Endothelial cell of umbilical vein (primary cell): ENCODE results near the gene PHF1. TPM values are rescaled to one million over a fixed set of nuclear protein-coding genes. Genes with fewer than 3 reads are reported as not detected.

Source experiments
- BruUV-seq: library from RNA; stranded (reverse); fragments of 400-500 nt; replicated peaks from 2 replicates; lab custom pipeline; 2021; lab: Mats Ljungman, UMichigan
- CTCF ChIA-PET: fragments of 300-600, 350-600 bp; sonication (Branson Sonifier 250); formaldehyde crosslinking; loops from one replicate; lab custom pipeline; 2021; ENCODE audit warnings: antibody characterized with exemption, inconsistent platforms; lab: Charles Lee
- POLR2A ChIA-PET: fragments of 300-600, 350-600 bp; sonication (Branson Sonifier 250); formaldehyde crosslinking; loops from one replicate; lab custom pipeline; 2021; ENCODE audit warnings: antibody characterized with exemption, inconsistent platforms; lab: Charles Lee
- DNase-seq: peaks from one replicate; pipeline ENCODE4 v3.0.0-alpha.2; 2011; ENCODE audit warnings: low read depth, low spot score
- FAIRE-seq: peaks from 2 replicates; lab custom pipeline; 2011; peaks lifted over from hg19 to GRCh38; lab: Jason Lieb, UNC
- H2AFZ ChIP-seq: 2 replicates; pipeline ENCODE4 v1.6.0; 2012; ENCODE audit warnings: low read depth, low read length, control low read depth, inconsistent platforms
- H3K27ac ChIP-seq: 2 replicates; pipeline ENCODE4 v1.5.1; 2011; ENCODE audit warnings: low read depth, mild to moderate bottlenecking, control low read depth, low read length, moderate library complexity; ENCODE audit not compliant: insufficient read depth
- H3K27me3 ChIP-seq, 2 experiments: 2 replicates each; pipeline versions ENCODE4 v1.6.0 to v1.6.1; 2011; ENCODE audit warnings: low read length in 2 of 2, mixed read lengths in 1 of 2; ENCODE audit not compliant: control insufficient read depth in 2 of 2, insufficient read depth in 2 of 2
- H3K36me3 ChIP-seq, 2 experiments: 2 replicates in 1 of 2; 3 replicates in 1 of 2; pipeline ENCODE4 v1.5.1; 2011; ENCODE audit warnings: low read length in 2 of 2, mild to moderate bottlenecking in 1 of 2, moderate library complexity in 1 of 2; ENCODE audit not compliant: control insufficient read depth in 2 of 2, insufficient read depth in 2 of 2; ENCODE audit errors: extremely low read depth in 1 of 2
- H3K4me1 ChIP-seq: 3 replicates; pipeline ENCODE4 v1.5.1; 2011; ENCODE audit warnings: mild to moderate bottlenecking, low read length; ENCODE audit not compliant: control insufficient read depth, insufficient read depth; ENCODE audit errors: extremely low read depth
- H3K4me2 ChIP-seq: 2 replicates; pipeline ENCODE4 v1.6.1; 2011; ENCODE audit warnings: low read length, control low read depth, mixed read lengths; ENCODE audit not compliant: insufficient read depth
- H3K4me3 ChIP-seq, 3 experiments: fragments of 200-600 bp in 1 of 3; sonication (generic), shearing (Covaris generic) in 1 of 3; replicated peaks in 1 of 3; 2 replicates each; pipeline ENCODE4 v1.5.1; 2011 to 2016; ENCODE audit warnings: control low read depth in 3 of 3, low read length in 3 of 3, mild to moderate bottlenecking in 2 of 3, inconsistent platforms in 1 of 3, low read depth in 1 of 3, moderate library complexity in 1 of 3; ENCODE audit not compliant: insufficient read depth in 1 of 3
- H3K79me2 ChIP-seq: 2 replicates; pipeline ENCODE4 v1.6.0; 2012; ENCODE audit warnings: low read length, inconsistent platforms; ENCODE audit not compliant: control insufficient read depth, insufficient read depth
- H3K9ac ChIP-seq: replicated peaks from 2 replicates; pipeline ENCODE3; 2011; ENCODE audit warnings: low read length, control low read depth; ENCODE audit not compliant: insufficient read depth; ENCODE audit errors: extremely low read depth
- H3K9me1 ChIP-seq: replicated peaks from 3 replicates; pipeline ENCODE4 v1.6.0; 2011; ENCODE audit warnings: mild to moderate bottlenecking, low read length; ENCODE audit not compliant: control insufficient read depth, insufficient read depth; ENCODE audit errors: extremely low read depth
- H3K9me3 ChIP-seq: replicated peaks from 2 replicates; pipeline ENCODE4 v1.5.1; 2012; ENCODE audit warnings: low read length, inconsistent platforms; ENCODE audit not compliant: control insufficient read depth, insufficient read depth
- H4K20me1 ChIP-seq: replicated peaks from 2 replicates; pipeline ENCODE3; 2011; ENCODE audit warnings: mild to moderate bottlenecking, low read length; ENCODE audit not compliant: control insufficient read depth, insufficient read depth; ENCODE audit errors: extremely low read depth
- EZH2 ChIP-seq: IDR thresholded peaks from 2 replicates; pipeline ENCODE4 v1.6.1; 2012; ENCODE audit warnings: borderline replicate concordance, low read depth, mild to moderate bottlenecking, moderate library complexity, low read length, inconsistent platforms; ENCODE audit not compliant: severe bottlenecking
- FOS ChIP-seq: IDR thresholded peaks from 2 replicates; pipeline ENCODE4 v1.6.1; 2011; ENCODE audit warnings: mild to moderate bottlenecking, low read length, moderate library complexity, borderline replicate concordance; ENCODE audit not compliant: insufficient read depth
- GATA2 ChIP-seq: IDR thresholded peaks from 2 replicates; pipeline ENCODE4 v1.7.0; 2011; ENCODE audit warnings: low read depth, mild to moderate bottlenecking, moderate library complexity, mixed read lengths, low read length; ENCODE audit not compliant: insufficient read length, insufficient read depth
- MYC ChIP-seq: IDR thresholded peaks from one replicate; pipeline ENCODE4 v1.6.1; 2011; ENCODE audit warnings: mild to moderate bottlenecking, low read depth, low read length
- dilution Hi-C: fragments of 300-500 bp; cut with MboI; formaldehyde crosslinking; loops from one replicate; pipeline ENCODE4 v1.15.0; 2019; ENCODE audit warnings: low sequenced_read_pairs; ENCODE audit not compliant: extremely low pct_ligation_motif_present
- intact Hi-C: fragments of 100-400 bp; cut with micrococcal nuclease; formaldehyde crosslinking; loops from one replicate; pipeline ENCODE4 v1.10.0; 2022
- polyA plus RNA-seq, 4 experiments: library from polyadenylated mRNA; depleted of rRNA in 3 of 4; stranded (reverse) in 3 of 4; unstranded in 1 of 4; fragments of >200 nt; gene quantifications; 2 replicates each; pipeline versions ENCODE4 v1.2.1 to v1.2.3, GENCODE V29; 2011 to 2012; ENCODE audit warnings: missing spikeins in 1 of 4
- total RNA-seq: library from RNA; stranded (reverse); gene quantifications from 2 replicates; pipeline ENCODE4 v1.2.3, GENCODE V29; 2021
- TF ChIP-seq, protein P1 (sequence below), 2 donors: IDR thresholded peaks; 1 replicate in 1 of 2; 2 replicates in 1 of 2; pipeline ENCODE4 v1.5.1; 2011; ENCODE audit warnings: low read length in 2 of 2, mild to moderate bottlenecking in 2 of 2, moderate library complexity in 2 of 2, control low read depth in 1 of 2, inconsistent platforms in 1 of 2, low read depth in 1 of 2; ENCODE audit not compliant: insufficient read depth in 1 of 2; ENCODE audit errors: extremely low read depth in 1 of 2

Gene PHF1
- total and polyA plus RNA-seq, 2 donors (not counting 3 experiments of a cell fraction or from before 2014, with no cell fraction given) = 32.5 to 53.1 TPM

DNA sequence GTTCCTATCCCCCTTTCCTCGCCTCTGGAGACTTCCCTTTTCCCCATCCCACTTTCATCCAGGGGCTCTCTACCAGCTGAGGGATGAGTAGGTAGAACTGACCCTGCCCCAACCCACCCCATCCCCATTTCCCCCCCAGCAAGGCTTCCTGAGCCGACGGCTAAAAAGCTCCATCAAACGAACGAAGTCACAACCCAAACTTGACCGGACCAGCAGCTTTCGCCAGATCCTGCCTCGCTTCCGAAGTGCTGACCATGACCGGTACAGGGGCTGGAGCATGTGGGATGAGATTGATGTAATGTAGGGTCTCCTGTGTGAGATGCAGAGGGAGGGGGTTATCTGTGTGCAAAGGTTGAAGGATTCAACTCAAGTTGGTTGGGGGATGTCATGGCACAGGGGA lies 21.7 kb downstream of the PHF1 start:
- DNase-seq (no peak), FAIRE-seq (no peak)
- Histone ChIP-seq H3K36me3 (peaks cover 3 to 8% of the 10 kb centered on the region in 2 experiments), H3K27ac (no peak overlapping the region), H2AFZ (no peak overlapping the region), H3K4me2 (no peak overlapping the region), H3K79me2 (no peaks in the 10 kb centered on the region), H3K27me3 (no peaks in the 10 kb centered on the region), H4K20me1 (no peaks in the 10 kb centered on the region), H3K4me3 (no peak overlapping the region), H3K4me1 (peaks cover 20% of the 10 kb centered on the region), H3K9me1 (no peaks in the 10 kb centered on the region), H3K9me3 (no peaks in the 10 kb centered on the region), H3K9ac (no peak overlapping the region)
- TF ChIP-seq, protein P1, sequence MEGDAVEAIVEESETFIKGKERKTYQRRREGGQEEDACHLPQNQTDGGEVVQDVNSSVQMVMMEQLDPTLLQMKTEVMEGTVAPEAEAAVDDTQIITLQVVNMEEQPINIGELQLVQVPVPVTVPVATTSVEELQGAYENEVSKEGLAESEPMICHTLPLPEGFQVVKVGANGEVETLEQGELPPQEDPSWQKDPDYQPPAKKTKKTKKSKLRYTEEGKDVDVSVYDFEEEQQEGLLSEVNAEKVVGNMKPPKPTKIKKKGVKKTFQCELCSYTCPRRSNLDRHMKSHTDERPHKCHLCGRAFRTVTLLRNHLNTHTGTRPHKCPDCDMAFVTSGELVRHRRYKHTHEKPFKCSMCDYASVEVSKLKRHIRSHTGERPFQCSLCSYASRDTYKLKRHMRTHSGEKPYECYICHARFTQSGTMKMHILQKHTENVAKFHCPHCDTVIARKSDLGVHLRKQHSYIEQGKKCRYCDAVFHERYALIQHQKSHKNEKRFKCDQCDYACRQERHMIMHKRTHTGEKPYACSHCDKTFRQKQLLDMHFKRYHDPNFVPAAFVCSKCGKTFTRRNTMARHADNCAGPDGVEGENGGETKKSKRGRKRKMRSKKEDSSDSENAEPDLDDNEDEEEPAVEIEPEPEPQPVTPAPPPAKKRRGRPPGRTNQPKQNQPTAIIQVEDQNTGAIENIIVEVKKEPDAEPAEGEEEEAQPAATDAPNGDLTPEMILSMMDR (IDR thresholded peaks at IDR 0.05; ENCODE audit: extremely low read depth in 1 of 2, insufficient read depth in 1 of 2, low read depth in 1 of 2, low read length in 2 of 2) = no peak
- intact Hi-C loops = no loop called here
- POLR2A ChIA-PET = no interaction called here
- CTCF ChIA-PET = no interaction called here
- dilution Hi-C loops = no loop called here
- BruUV-seq = no TSS peak

DNA sequence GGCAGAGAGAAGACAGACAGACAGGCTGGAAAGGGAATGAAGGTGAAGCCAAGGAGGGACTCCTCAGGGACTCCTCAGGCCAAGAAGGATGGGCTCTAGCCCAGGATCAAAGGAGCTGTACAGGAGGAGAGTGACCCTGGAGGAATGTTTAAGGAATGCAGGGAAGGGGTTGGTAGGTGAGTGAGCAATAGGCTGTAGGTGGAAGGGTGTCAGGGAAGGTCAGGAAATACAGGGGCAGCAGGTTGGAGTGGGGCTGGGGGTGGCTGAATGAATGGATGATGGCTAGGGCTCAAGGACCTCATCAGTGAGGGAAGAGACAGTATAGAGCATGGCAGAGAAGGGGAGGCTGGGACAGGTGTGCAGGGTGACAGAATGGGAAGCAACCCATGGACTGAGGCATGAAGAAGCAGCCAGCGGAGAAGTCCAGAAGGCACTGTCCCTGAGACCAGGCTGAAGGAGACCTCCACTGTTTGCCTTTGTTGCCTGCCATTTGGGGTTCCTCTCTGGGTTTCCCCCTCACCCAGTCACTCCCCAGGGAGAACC lies 22.3 kb downstream of the PHF1 start:
- DNase-seq (no peak), FAIRE-seq (no peak)
- ChIA-PET CTCF (no interaction called here), POLR2A (no interaction called here)
- dilution Hi-C loops = no loop called here
- TF ChIP-seq EZH2 (no peak), FOS (no peak), MYC (no peak), GATA2 (no peak)
- H3K27ac ChIP-seq = no peak overlapping the region
- H3K9me3 ChIP-seq = no peaks in the 10 kb centered on the region
- no peak overlapping the region for H3K4me3 ChIP-seq
- BruUV-seq = no TSS peak
- H3K9me1 ChIP-seq = no peaks in the 10 kb centered on the region
- peaks cover 3 to 9% of the 10 kb centered on the region in 2 experiments for H3K36me3 ChIP-seq
- H2AFZ ChIP-seq = no peak overlapping the region
- no peak overlapping the region for H3K4me2 ChIP-seq
- no peaks in the 10 kb centered on the region for H3K79me2 ChIP-seq
- no peaks in the 10 kb centered on the region for H4K20me1 ChIP-seq
- H3K27me3 ChIP-seq = no peaks in the 10 kb centered on the region
- H3K9ac ChIP-seq = no peak overlapping the region
- intact Hi-C loops = no loop called here
- peaks cover 20% of the 10 kb centered on the region for H3K4me1 ChIP-seq
